H7 (cell line): ENCODE data around the gene RNF8. TPM values are rescaled to one million over a fixed set of nuclear protein-coding genes. Genes with fewer than 3 reads are reported as not detected.
"Not testable (repeated sequence)": the region's sequence is repeated elsewhere in the genome, so short reads cannot be mapped to it uniquely, and the experiment has no call there.

Experiments used
- DNase-seq: peaks from one replicate; pipeline ENCODE4 v3.0.0; 2012
- H3K27me3 ChIP-seq: 2 replicates; pipeline ENCODE4 v1.6.0; 2011; ENCODE audit warnings: mild to moderate bottlenecking, low read length; ENCODE audit not compliant: control insufficient read depth, insufficient read depth
- H3K36me3 ChIP-seq: replicated peaks from 2 replicates; pipeline ENCODE4 v1.5.1; 2011; ENCODE audit warnings: low read length; ENCODE audit not compliant: control insufficient read depth, insufficient read depth
- H3K4me3 ChIP-seq: 2 replicates; pipeline ENCODE4 v1.5.1; 2011; ENCODE audit warnings: low read depth, mild to moderate bottlenecking, control low read depth, low read length, moderate library complexity; ENCODE audit not compliant: insufficient read depth
- total RNA-seq: library from RNA; depleted of rRNA; stranded (reverse); fragments of >200 nt; shearing (Covaris generic); gene quantifications from 2 replicates; pipeline ENCODE4 v1.2.3, GENCODE V29; 2014; rRNA removed

RNF8 gene
- 32.2 and 39.6 TPM in 2 replicates for total RNA-seq

- Histone ChIP-seq H3K36me3 (no peaks in the 10 kb centered on the region), H3K27me3 (no peaks in the 10 kb centered on the region)
- peak; percentile 98 for DNase-seq
Observed at GRCh38 chr6:37353761-37354525, at the start of gene RNF8. Gene RNF8 (plus strand): TSS chr6:37353983. CDS start chr6:37354165, 182 bp downstream.

GRCh38 chr6:37304766-37305165, 49.0 kb upstream of the RNF8 start:
- Histone ChIP-seq H3K4me3 (no peak overlapping the region), H3K36me3 (peaks cover 10% of the 10 kb centered on the region), H3K27me3 (no peaks in the 10 kb centered on the region)
- no peak for DNase-seq

More at GRCh38 chr6:37353761-37354525, at the start of gene RNF8:
- H3K4me3 ChIP-seq: peak within 1 kb of the TSS; percentile 86

GRCh38 chr6:37305841-37306425, 47.9 kb upstream of the RNF8 start:
- DNase-seq: no peak
- Histone ChIP-seq H3K27me3 (no peaks in the 10 kb centered on the region), H3K36me3 (peaks cover 10% of the 10 kb centered on the region), H3K4me3 (no peak overlapping the region)

- H3K27me3 ChIP-seq: no peaks in the 10 kb centered on the region
- DNase-seq: peak; percentile 33
Observed at GRCh38 chr6:37306624-37307222, 47.1 kb upstream of the RNF8 start.

GRCh38 chr6:37307484-37307883, 46.3 kb upstream of the RNF8 start:
- H3K4me3 ChIP-seq, DNase-seq, H3K27me3 ChIP-seq: not testable (repeated sequence)
- peaks cover 12% of the 10 kb centered on the region for H3K36me3 ChIP-seq

More at GRCh38 chr6:37306624-37307222, 47.1 kb upstream of the RNF8 start:
- no peak overlapping the region for H3K4me3 ChIP-seq
- peaks cover 10% of the 10 kb centered on the region for H3K36me3 ChIP-seq

- Histone ChIP-seq H3K27me3 (no peaks in the 10 kb centered on the region), H3K36me3 (peaks cover 11% of the 10 kb centered on the region), H3K4me3 (no peak overlapping the region)
- no peak for DNase-seq
Observed at GRCh38 chr6:37308069-37308815, 45.5 kb upstream of the RNF8 start.

- no peaks in the 10 kb centered on the region for H3K27me3 ChIP-seq
- no peak for DNase-seq
- H3K4me3 ChIP-seq: no peak overlapping the region
- peaks cover 13% of the 10 kb centered on the region for H3K36me3 ChIP-seq
Observed at GRCh38 chr6:37309046-37309445, 44.7 kb upstream of the RNF8 start.

GRCh38 chr6:37309692-37310091, 44.1 kb upstream of the RNF8 start:
- H3K36me3 ChIP-seq: peaks cover 12% of the 10 kb centered on the region
- DNase-seq: no peak
- H3K27me3 ChIP-seq: no peaks in the 10 kb centered on the region
- H3K4me3 ChIP-seq: no peak overlapping the region

- no peak for DNase-seq
- no peak overlapping the region for H3K4me3 ChIP-seq
- H3K36me3 ChIP-seq: peaks cover 13% of the 10 kb centered on the region
- no peaks in the 10 kb centered on the region for H3K27me3 ChIP-seq
Observed at GRCh38 chr6:37310966-37311365, 42.8 kb upstream of the RNF8 start.

GRCh38 chr6:37311741-37312473, 41.9 kb upstream of the RNF8 start:
- Histone ChIP-seq H3K36me3 (peaks cover 19% of the 10 kb centered on the region), H3K27me3 (no peaks in the 10 kb centered on the region), H3K4me3 (no peak overlapping the region)
- DNase-seq: no peak

- Histone ChIP-seq H3K4me3 (no peak overlapping the region), H3K27me3 (no peaks in the 10 kb centered on the region), H3K36me3 (peaks cover 32% of the 10 kb centered on the region)
- no peak for DNase-seq
Observed at GRCh38 chr6:37313723-37314486, 39.9 kb upstream of the RNF8 start.

GRCh38 chr6:37314487-37315156, 39.2 kb upstream of the RNF8 start:
- Histone ChIP-seq H3K4me3 (no peak overlapping the region), H3K27me3 (no peaks in the 10 kb centered on the region), H3K36me3 (peaks cover 32% of the 10 kb centered on the region)
- DNase-seq: peak; percentile 53

GRCh38 chr6:37315157-37315515, 38.6 kb upstream of the RNF8 start:
- no peaks in the 10 kb centered on the region for H3K27me3 ChIP-seq
- H3K4me3 ChIP-seq: no peak overlapping the region
- peaks cover 32% of the 10 kb centered on the region for H3K36me3 ChIP-seq
- no peak for DNase-seq
